ENCODE data around the gene SPACA7. TPM values are rescaled to one million over a fixed set of nuclear protein-coding genes. Genes with fewer than 3 reads are reported as not detected.

The SPACA7 gene
- total RNA-seq, 3 donors from 2014 or later (not counting 1 experiment from before 2014, with no cell fraction given), result not detected

- no peaks in the 10 kb centered on the region for H3K9me3 ChIP-seq (ENCODE audit: control insufficient read depth, insufficient read depth, low read length)
- H3K36me3 ChIP-seq (ENCODE audit: control insufficient read depth, insufficient read depth, low read length), result no peaks in the 10 kb centered on the region
- no peaks in the 10 kb centered on the region for H3K4me1 Mint-ChIP-seq
- intact Hi-C loops (cut with micrococcal nuclease), result no loop called here
- H3K4me3 ChIP-seq (ENCODE audit: low read length), result no peak overlapping the region
- 89% methylated on average over 32 of the region's 32 CpGs for WGBS (ENCODE audit: insufficient coverage)
- H3K27ac ChIP-seq (ENCODE audit: low read length), result no peak overlapping the region
- no peaks in the 10 kb centered on the region for H3K36me3 Mint-ChIP-seq
- TF ChIP-seq, protein P1, sequence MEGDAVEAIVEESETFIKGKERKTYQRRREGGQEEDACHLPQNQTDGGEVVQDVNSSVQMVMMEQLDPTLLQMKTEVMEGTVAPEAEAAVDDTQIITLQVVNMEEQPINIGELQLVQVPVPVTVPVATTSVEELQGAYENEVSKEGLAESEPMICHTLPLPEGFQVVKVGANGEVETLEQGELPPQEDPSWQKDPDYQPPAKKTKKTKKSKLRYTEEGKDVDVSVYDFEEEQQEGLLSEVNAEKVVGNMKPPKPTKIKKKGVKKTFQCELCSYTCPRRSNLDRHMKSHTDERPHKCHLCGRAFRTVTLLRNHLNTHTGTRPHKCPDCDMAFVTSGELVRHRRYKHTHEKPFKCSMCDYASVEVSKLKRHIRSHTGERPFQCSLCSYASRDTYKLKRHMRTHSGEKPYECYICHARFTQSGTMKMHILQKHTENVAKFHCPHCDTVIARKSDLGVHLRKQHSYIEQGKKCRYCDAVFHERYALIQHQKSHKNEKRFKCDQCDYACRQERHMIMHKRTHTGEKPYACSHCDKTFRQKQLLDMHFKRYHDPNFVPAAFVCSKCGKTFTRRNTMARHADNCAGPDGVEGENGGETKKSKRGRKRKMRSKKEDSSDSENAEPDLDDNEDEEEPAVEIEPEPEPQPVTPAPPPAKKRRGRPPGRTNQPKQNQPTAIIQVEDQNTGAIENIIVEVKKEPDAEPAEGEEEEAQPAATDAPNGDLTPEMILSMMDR (IDR thresholded peaks at IDR 0.05), result no peak
- H3K27me3 ChIP-seq (ENCODE audit: control insufficient read depth, insufficient read depth, low read length), result no peaks in the 10 kb centered on the region
- H3K27me3 Mint-ChIP-seq (ENCODE audit: low read depth in 2 of 2), result peaks cover 0 to 7% of the 10 kb centered on the region in 2 donors
- no peaks in the 10 kb centered on the region for H3K9me3 Mint-ChIP-seq
- DNase-seq, result peak in 1 of 2 donors; percentile 9
- H3K27ac Mint-ChIP-seq, result no peak overlapping the region
- no peak overlapping the region for H3K4me3 Mint-ChIP-seq
- H3K4me1 ChIP-seq (ENCODE audit: control insufficient read depth, insufficient read depth, low read length), result no peaks in the 10 kb centered on the region
- no peak for ATAC-seq
These were observed 77.2 kb downstream of the SPACA7 start for GRCh38 chr13:112453207-112453829.

- Histone ChIP-seq H3K27me3 (ENCODE audit: control insufficient read depth, insufficient read depth, low read length) (no peaks in the 10 kb centered on the region), H3K9me3 (ENCODE audit: control insufficient read depth, insufficient read depth, low read length) (no peaks in the 10 kb centered on the region), H3K36me3 (ENCODE audit: control insufficient read depth, insufficient read depth, low read length) (no peaks in the 10 kb centered on the region), H3K27ac (ENCODE audit: low read length) (no peak overlapping the region), H3K4me3 (ENCODE audit: low read length) (no peak overlapping the region), H3K4me1 (ENCODE audit: control insufficient read depth, insufficient read depth, low read length) (no peaks in the 10 kb centered on the region)
- ATAC-seq (no peak), DNase-seq (peak in 1 of 2 donors; percentile 3)
- WGBS (ENCODE audit: insufficient coverage), result 82% methylated on average over 30 of the region's 30 CpGs
- Mint-ChIP-seq H3K36me3 (no peaks in the 10 kb centered on the region), H3K27ac (no peak overlapping the region), H3K27me3 (ENCODE audit: low read depth in 2 of 2) (peaks cover 0 to 10% of the 10 kb centered on the region in 2 donors), H3K9me3 (no peaks in the 10 kb centered on the region), H3K4me1 (no peaks in the 10 kb centered on the region), H3K4me3 (no peak overlapping the region)
- intact Hi-C loops (cut with micrococcal nuclease), result no loop called here
- TF ChIP-seq, protein P1 (IDR thresholded peaks at IDR 0.05), result no peak
These were observed 77.9 kb downstream of the SPACA7 start for GRCh38 chr13:112453874-112454647.

- DNase-seq, result no peak
- ATAC-seq, result no peak
- Histone ChIP-seq H3K9me3 (ENCODE audit: control insufficient read depth, insufficient read depth, low read length) (no peaks in the 10 kb centered on the region), H3K4me1 (ENCODE audit: control insufficient read depth, insufficient read depth, low read length) (no peaks in the 10 kb centered on the region), H3K27ac (ENCODE audit: low read length) (no peak overlapping the region), H3K27me3 (ENCODE audit: control insufficient read depth, insufficient read depth, low read length) (no peaks in the 10 kb centered on the region), H3K4me3 (ENCODE audit: low read length) (no peak overlapping the region), H3K36me3 (ENCODE audit: control insufficient read depth, insufficient read depth, low read length) (no peaks in the 10 kb centered on the region)
- peaks cover 0 to 17% of the 10 kb centered on the region in 2 donors for H3K27me3 Mint-ChIP-seq (ENCODE audit: low read depth in 2 of 2)
- TF ChIP-seq, protein P1 (IDR thresholded peaks at IDR 0.05), result no peak
- no peak overlapping the region for H3K27ac Mint-ChIP-seq
- H3K4me3 Mint-ChIP-seq, result no peak overlapping the region
- 86% methylated on average over 16 of the region's 16 CpGs for WGBS (ENCODE audit: insufficient coverage)
- H3K9me3 Mint-ChIP-seq, result no peaks in the 10 kb centered on the region
- H3K36me3 Mint-ChIP-seq, result no peaks in the 10 kb centered on the region
- intact Hi-C loops (cut with micrococcal nuclease), result no loop called here
- H3K4me1 Mint-ChIP-seq, result no peaks in the 10 kb centered on the region
These were observed 78.6 kb downstream of the SPACA7 start for GRCh38 chr13:112454648-112455334.
